ENCODE data around the gene TANC1.

TANC1 gene

DNA sequence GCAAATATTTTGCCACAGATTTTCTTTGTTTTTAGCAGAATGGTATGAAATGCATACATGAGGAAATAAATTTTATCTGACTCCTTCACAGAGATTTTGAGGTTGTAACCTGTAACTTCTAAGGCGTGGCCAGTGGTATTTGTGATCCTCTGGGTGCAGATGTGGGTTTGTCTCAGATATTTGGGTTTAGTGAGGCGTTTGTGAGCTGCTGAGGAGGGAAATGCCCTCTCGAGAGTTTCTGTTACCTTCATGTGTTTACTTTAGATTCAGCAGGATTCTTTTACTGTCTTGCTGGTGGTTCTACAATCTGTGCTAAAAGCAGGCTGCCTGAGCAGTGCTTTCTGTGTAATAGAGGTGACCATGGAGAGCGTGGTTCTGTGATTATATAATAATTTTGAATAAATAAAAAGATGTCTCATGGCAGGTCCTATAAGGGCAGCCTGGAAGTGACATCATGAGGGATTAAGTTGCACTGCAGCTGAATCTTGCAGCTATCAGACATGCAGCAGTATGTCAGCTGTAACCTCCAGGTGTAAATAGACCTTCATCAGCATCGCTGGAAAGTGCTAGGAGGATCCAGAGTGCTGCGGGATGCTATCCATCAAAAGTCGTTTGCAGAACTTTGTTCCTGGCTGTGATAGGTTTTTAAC is 34.1 kb downstream of the TANC1 start:
- no peak overlapping the region for H3K4me2 ChIP-seq (ENCODE audit: insufficient read depth, low read length)
- TF ChIP-seq, protein P1, sequence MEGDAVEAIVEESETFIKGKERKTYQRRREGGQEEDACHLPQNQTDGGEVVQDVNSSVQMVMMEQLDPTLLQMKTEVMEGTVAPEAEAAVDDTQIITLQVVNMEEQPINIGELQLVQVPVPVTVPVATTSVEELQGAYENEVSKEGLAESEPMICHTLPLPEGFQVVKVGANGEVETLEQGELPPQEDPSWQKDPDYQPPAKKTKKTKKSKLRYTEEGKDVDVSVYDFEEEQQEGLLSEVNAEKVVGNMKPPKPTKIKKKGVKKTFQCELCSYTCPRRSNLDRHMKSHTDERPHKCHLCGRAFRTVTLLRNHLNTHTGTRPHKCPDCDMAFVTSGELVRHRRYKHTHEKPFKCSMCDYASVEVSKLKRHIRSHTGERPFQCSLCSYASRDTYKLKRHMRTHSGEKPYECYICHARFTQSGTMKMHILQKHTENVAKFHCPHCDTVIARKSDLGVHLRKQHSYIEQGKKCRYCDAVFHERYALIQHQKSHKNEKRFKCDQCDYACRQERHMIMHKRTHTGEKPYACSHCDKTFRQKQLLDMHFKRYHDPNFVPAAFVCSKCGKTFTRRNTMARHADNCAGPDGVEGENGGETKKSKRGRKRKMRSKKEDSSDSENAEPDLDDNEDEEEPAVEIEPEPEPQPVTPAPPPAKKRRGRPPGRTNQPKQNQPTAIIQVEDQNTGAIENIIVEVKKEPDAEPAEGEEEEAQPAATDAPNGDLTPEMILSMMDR (IDR thresholded peaks at IDR 0.05; ENCODE audit: borderline replicate concordance, extremely low read depth, low read length, poor library complexity, severe bottlenecking): no peak
- TF ChIP-seq EZH2 (IDR thresholded peaks at IDR 0.05; ENCODE audit: borderline replicate concordance, low read depth, low read length, severe bottlenecking): no peak
- peaks cover 12% of the 10 kb centered on the region for H3K4me1 ChIP-seq (ENCODE audit: insufficient read depth, low read length)
- H3K27me3 ChIP-seq (ENCODE audit: insufficient read depth, low read length, poor library complexity): no peaks in the 10 kb centered on the region
- no peak overlapping the region for H2AFZ ChIP-seq (ENCODE audit: low read depth, low read length)
- no peak for DNase-seq
- no peak overlapping the region for H3K4me3 ChIP-seq (ENCODE audit: low read depth in 1 of 2, low read length in 2 of 2)
- peaks cover 3% of the 10 kb centered on the region; the same call in 1 of the 2 replicates for H4K20me1 ChIP-seq (ENCODE audit: insufficient read depth, low read length)
- H3K9ac ChIP-seq (ENCODE audit: low read depth, low read length): no peak overlapping the region
- H3K27ac ChIP-seq (ENCODE audit: low read length): no peak overlapping the region
- peaks cover 3% of the 10 kb centered on the region for H3K9me3 ChIP-seq (ENCODE audit: insufficient read depth, low read length, severe bottlenecking)
- H3K36me3 ChIP-seq (ENCODE audit: insufficient read depth, low read length): no peaks in the 10 kb centered on the region; the same call in 1 of the 2 replicates
- peaks cover 2% of the 10 kb centered on the region; the same call in 1 of the 2 replicates for H3K79me2 ChIP-seq (ENCODE audit: insufficient read depth, low read length)
- no peak for ATAC-seq (ENCODE audit: insufficient read depth, low read depth)

DNA sequence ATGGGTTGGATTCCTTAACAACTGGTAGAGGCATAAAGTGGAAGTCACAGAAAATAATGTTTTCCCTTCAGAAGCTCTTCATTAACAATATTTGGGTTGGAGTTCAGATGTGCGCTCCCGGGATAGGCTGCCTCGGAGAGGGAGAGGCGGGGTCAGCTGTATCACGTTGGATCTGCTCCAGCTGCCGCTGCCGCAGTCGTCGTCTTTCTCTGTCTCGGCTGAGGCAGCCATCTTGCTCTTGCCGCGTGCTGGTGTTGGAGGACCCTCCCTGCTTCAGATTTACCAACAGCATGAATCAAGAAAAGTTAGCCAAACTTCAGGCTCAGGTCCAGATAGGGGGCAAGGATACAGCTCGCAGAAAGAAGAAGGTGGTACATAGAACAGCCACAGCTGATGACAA is 35.1 kb downstream of the TANC1 start:
- Histone ChIP-seq H3K79me2 (ENCODE audit: insufficient read depth, low read length) (no peaks in the 10 kb centered on the region), H4K20me1 (ENCODE audit: insufficient read depth, low read length) (peaks cover under 1% of the 10 kb centered on the region; the same call in 1 of the 2 replicates), H3K4me2 (ENCODE audit: insufficient read depth, low read length) (no peak overlapping the region), H3K4me1 (ENCODE audit: insufficient read depth, low read length) (peaks cover 10% of the 10 kb centered on the region), H3K27ac (ENCODE audit: low read length) (no peak overlapping the region), H3K36me3 (ENCODE audit: insufficient read depth, low read length) (no peaks in the 10 kb centered on the region; the same call in 1 of the 2 replicates), H3K27me3 (ENCODE audit: insufficient read depth, low read length, poor library complexity) (no peaks in the 10 kb centered on the region), H3K4me3 (ENCODE audit: low read depth in 1 of 2, low read length in 2 of 2) (no peak overlapping the region), H3K9me3 (ENCODE audit: insufficient read depth, low read length, severe bottlenecking) (peaks cover 3% of the 10 kb centered on the region), H2AFZ (ENCODE audit: low read depth, low read length) (no peak overlapping the region), H3K9ac (ENCODE audit: low read depth, low read length) (no peak overlapping the region)
- TF ChIP-seq, protein P1 (IDR thresholded peaks at IDR 0.05; ENCODE audit: borderline replicate concordance, extremely low read depth, low read length, poor library complexity, severe bottlenecking): no peak
- TF ChIP-seq EZH2 (IDR thresholded peaks at IDR 0.05; ENCODE audit: borderline replicate concordance, low read depth, low read length, severe bottlenecking): no peak
- DNase-seq (no peak), ATAC-seq (ENCODE audit: insufficient read depth, low read depth) (no peak)

DNA sequence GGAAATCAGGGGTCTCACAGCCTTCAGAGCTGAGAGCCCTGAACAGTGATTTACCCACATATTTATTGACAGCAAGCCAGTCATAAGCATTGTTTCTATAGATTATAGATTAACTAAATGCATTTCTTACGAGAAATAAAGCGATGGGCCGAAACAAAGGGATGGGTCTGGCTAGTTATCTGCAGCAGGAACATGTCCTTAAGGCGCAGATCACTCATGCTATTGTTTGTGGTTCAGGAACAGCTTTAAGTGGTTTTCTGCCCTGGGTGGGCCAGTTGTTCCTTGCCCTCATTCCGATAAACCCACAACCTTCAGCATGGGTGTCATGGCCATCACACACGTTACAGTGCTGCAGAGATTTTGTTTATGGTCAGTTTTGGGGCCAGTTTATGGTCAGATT is 36.4 kb downstream of the TANC1 start:
- ATAC-seq (ENCODE audit: insufficient read depth, low read depth) (no peak), DNase-seq (no peak)
- Histone ChIP-seq H3K4me3 (ENCODE audit: low read depth in 1 of 2, low read length in 2 of 2) (no peak overlapping the region), H2AFZ (ENCODE audit: low read depth, low read length) (no peak overlapping the region), H3K79me2 (ENCODE audit: insufficient read depth, low read length) (no peaks in the 10 kb centered on the region), H3K27ac (ENCODE audit: low read length) (no peak overlapping the region), H4K20me1 (ENCODE audit: insufficient read depth, low read length) (no peaks in the 10 kb centered on the region), H3K9ac (ENCODE audit: low read depth, low read length) (no peak overlapping the region), H3K36me3 (ENCODE audit: insufficient read depth, low read length) (no peaks in the 10 kb centered on the region; the same call in 1 of the 2 replicates), H3K9me3 (ENCODE audit: insufficient read depth, low read length, severe bottlenecking) (peaks cover 3% of the 10 kb centered on the region), H3K27me3 (ENCODE audit: insufficient read depth, low read length, poor library complexity) (no peaks in the 10 kb centered on the region), H3K4me1 (ENCODE audit: insufficient read depth, low read length) (no peaks in the 10 kb centered on the region), H3K4me2 (ENCODE audit: insufficient read depth, low read length) (no peak overlapping the region)
- no peak for TF ChIP-seq EZH2 (IDR thresholded peaks at IDR 0.05; ENCODE audit: borderline replicate concordance, low read depth, low read length, severe bottlenecking)
- TF ChIP-seq, protein P1 (IDR thresholded peaks at IDR 0.05; ENCODE audit: borderline replicate concordance, extremely low read depth, low read length, poor library complexity, severe bottlenecking): no peak

Measured in DND-41 (cell line).